Suprapubic skin (tissue), 4 donors: ENCODE measurements around the gene CAV3. TPM values are rescaled to one million over a fixed set of nuclear protein-coding genes. Genes with fewer than 3 reads are reported as not detected.

ENCODE experiments used
- DNase-seq, 2 donors: peaks; one replicate each; pipeline ENCODE4 v3.0.0-alpha.2; 2019; ENCODE audit warnings: low spot score in 2 of 2
- H3K27ac ChIP-seq: fragments of 200-600 bp; sonication (generic); one replicate; pipeline ENCODE4 v1.5.1; 2019
- H3K27me3 ChIP-seq: fragments of 200-600 bp; sonication (generic); one replicate; pipeline ENCODE4 v1.5.1; 2019
- H3K36me3 ChIP-seq: fragments of 200-600 bp; sonication (generic); one replicate; pipeline ENCODE4 v1.5.1; 2019
- H3K4me1 ChIP-seq: fragments of 200-600 bp; sonication (generic); one replicate; pipeline ENCODE4 v1.5.1; 2019
- H3K4me3 ChIP-seq: fragments of 200-600 bp; sonication (generic); one replicate; pipeline ENCODE4 v1.5.1; 2019; ENCODE audit warnings: mild to moderate bottlenecking
- H3K9me3 ChIP-seq: fragments of 200-600 bp; sonication (generic); one replicate; pipeline ENCODE4 v1.5.1; 2019
- EP300 ChIP-seq: sonication (generic); formaldehyde crosslinking; IDR thresholded peaks from one replicate; pipeline ENCODE4 v1.6.1; 2017; ENCODE audit warnings: antibody characterized with exemption
- POLR2A ChIP-seq, 2 donors: fragments of 450-650 bp; IDR thresholded peaks; one replicate each; pipeline ENCODE4 v1.6.1; 2017; ENCODE audit warnings: antibody characterized with exemption in 2 of 2, mild to moderate bottlenecking in 2 of 2, moderate library complexity in 2 of 2
- POLR2AphosphoS5 ChIP-seq, 3 donors: sonication (generic); formaldehyde crosslinking; IDR thresholded peaks; one replicate each; pipeline ENCODE4 v1.6.1; 2017; ENCODE audit warnings: antibody characterized with exemption in 3 of 3
- WGBS: methylation state at CpG from one replicate; pipeline ENCODE4 v1.1.5; 2018; 5-methylcytosine and 5-hydroxymethylcytosine counted together
- total RNA-seq, 4 donors: library from RNA; depleted of rRNA; stranded (reverse); fragments of >200 nt; gene quantifications; one replicate each; pipeline ENCODE4 v1.1.0, GENCODE V29; 2016
- TF ChIP-seq, protein P1 (sequence below), 2 donors: fragments of 200-600 bp in 1 of 2; fragments of 450-650 bp in 1 of 2; sonication (generic) in 1 of 2; IDR thresholded peaks; one replicate each; pipeline ENCODE4 v1.5.1; 2016 to 2019; ENCODE audit warnings: antibody characterized with exemption in 2 of 2, mild to moderate bottlenecking in 1 of 2, moderate library complexity in 1 of 2

Gene CAV3
- total RNA-seq, 4 donors from 2014 or later: not detected

DNA sequence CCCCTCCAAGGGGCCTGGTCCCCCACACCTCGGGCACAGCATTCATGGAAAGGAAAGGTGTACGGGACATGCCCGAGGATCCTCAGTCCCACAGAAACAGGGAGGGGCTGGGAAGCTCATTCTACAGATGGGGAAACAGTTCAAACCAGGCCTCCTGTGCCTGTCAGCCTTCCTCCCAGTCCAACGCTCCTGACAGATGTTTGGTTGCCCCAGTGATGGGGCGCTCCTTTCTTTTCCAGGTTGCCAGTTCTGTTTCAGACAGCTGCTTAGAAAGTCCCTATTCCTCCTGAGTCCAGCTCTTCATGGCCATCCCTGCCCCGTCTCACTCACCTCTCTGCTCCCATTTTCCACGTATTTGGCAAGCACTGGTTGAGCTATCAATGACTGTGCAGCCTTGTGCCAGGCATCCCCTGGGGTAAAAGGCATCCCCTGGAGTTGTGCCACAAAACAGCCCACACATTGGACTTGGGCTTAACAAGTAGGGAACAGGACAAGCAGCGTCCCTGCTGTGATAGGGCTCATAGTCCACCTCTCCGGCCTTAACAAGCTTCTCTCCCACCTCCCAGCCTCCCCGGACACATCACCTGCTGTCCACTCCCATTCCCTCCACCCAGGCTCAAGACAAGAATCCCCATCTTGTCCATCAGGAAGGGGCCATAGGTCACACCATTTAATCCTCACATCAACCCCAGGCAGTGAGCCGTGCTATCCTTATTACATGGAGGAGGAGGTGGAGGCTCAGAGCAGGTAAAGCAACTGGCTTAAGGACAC lies 29.2 kb downstream of the CAV3 start:
- H3K36me3 ChIP-seq: no peaks in the 10 kb centered on the region

DNA sequence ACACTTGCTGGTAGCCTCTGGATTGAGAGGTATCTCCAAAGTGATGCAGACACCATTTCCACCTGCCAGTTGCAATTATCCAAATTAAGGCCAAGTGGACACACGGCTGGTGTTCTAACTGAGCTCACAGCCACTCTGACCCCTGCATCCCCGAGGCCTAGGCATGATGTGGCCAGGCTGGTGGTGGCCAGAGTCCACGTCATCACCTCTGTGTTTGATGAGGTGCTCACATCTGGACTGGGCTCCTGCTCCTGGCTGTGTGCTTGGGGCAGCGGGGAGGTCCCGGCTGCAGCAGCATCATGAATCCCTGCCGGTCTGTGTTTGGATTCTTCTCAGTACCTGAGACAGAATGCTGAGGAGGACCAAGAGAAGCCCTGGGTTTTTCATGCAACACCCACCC lies 30.9 kb downstream of the CAV3 start:
- Histone ChIP-seq H3K27me3 (peaks cover 35% of the 10 kb centered on the region), H3K9me3 (no peaks in the 10 kb centered on the region), H3K4me1 (peaks cover 25% of the 10 kb centered on the region), H3K27ac (no peak overlapping the region), H3K36me3 (no peaks in the 10 kb centered on the region), H3K4me3 (no peak overlapping the region)
- WGBS: 84% methylated on average over 3 of the region's 6 CpGs
- peak in 1 of 2 donors; percentile 29 for DNase-seq
- TF ChIP-seq, protein P1, sequence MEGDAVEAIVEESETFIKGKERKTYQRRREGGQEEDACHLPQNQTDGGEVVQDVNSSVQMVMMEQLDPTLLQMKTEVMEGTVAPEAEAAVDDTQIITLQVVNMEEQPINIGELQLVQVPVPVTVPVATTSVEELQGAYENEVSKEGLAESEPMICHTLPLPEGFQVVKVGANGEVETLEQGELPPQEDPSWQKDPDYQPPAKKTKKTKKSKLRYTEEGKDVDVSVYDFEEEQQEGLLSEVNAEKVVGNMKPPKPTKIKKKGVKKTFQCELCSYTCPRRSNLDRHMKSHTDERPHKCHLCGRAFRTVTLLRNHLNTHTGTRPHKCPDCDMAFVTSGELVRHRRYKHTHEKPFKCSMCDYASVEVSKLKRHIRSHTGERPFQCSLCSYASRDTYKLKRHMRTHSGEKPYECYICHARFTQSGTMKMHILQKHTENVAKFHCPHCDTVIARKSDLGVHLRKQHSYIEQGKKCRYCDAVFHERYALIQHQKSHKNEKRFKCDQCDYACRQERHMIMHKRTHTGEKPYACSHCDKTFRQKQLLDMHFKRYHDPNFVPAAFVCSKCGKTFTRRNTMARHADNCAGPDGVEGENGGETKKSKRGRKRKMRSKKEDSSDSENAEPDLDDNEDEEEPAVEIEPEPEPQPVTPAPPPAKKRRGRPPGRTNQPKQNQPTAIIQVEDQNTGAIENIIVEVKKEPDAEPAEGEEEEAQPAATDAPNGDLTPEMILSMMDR (IDR thresholded peaks at IDR 0.05): no peak
- TF ChIP-seq POLR2A (IDR thresholded peaks at IDR 0.05) (no peak), EP300 (no peak), POLR2AphosphoS5 (IDR thresholded peaks at IDR 0.05) (no peak)

More for the DNA sequence above, 29.2 kb downstream of the CAV3 start:
- Histone ChIP-seq H3K4me3 (no peak overlapping the region), H3K4me1 (peaks cover 7% of the 10 kb centered on the region), H3K27ac (no peak overlapping the region), H3K9me3 (no peaks in the 10 kb centered on the region), H3K27me3 (peaks cover 17% of the 10 kb centered on the region)
- WGBS: 90% methylated on average over 11 of the region's 11 CpGs
- peak in 1 of 2 donors; percentile 57 for DNase-seq
- TF ChIP-seq EP300: no peak
- no peak for TF ChIP-seq POLR2AphosphoS5 (IDR thresholded peaks at IDR 0.05)
- TF ChIP-seq, protein P1 (IDR thresholded peaks at IDR 0.05): no peak
- no peak for TF ChIP-seq POLR2A (IDR thresholded peaks at IDR 0.05)

DNA sequence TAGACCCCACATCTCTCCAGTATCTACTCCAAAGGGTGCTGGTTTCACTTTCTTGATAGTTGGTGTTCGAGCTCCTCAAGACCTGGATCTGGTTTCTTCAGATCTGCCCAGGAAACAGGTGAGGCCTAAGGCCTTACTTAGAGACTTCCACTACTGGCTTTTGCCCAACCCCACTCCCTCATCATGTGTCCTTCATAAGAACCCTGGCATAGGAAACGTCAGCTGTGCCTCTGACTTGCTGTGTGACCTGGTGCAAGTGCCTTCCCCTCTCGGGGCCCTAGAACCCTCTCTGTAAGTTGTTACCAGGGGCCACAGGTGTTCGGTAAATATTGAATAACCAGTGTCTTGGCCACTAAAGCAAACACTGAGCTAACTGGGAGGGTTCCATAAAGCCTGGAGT lies 31.9 kb downstream of the CAV3 start:
- H3K4me3 ChIP-seq: no peak overlapping the region
- peaks cover 45% of the 10 kb centered on the region for H3K27me3 ChIP-seq
- H3K4me1 ChIP-seq: peaks cover 26% of the 10 kb centered on the region
- H3K27ac ChIP-seq: no peak overlapping the region
- 79% methylated on average over 4 of the region's 4 CpGs for WGBS
- H3K36me3 ChIP-seq: no peaks in the 10 kb centered on the region
- TF ChIP-seq POLR2AphosphoS5 (IDR thresholded peaks at IDR 0.05): no peak
- DNase-seq: peak in 1 of 2 donors; percentile 54
- no peaks in the 10 kb centered on the region for H3K9me3 ChIP-seq

DNA sequence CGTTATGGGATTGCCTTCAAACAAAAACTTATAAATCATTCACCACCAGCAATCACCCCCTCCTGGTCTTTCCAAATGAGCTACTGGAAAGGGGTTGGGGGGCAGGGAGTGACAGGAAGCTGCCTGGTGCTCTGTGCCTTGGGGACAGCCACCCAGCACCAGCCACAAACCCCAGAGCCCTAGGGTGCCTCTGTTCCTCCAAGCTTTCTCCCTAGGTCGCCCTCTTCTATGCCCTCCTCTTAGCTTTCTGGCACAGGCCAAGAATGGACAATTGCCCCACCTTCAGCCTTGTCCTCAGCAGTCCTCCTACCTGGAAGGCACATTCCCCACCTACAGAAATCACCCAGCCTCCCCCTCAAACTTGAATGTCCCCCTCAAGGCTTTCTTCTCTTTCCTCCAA lies 32.5 kb downstream of the CAV3 start:
- H3K9me3 ChIP-seq: no peaks in the 10 kb centered on the region
- DNase-seq: peak in 1 of 2 donors; percentile 49
- no peaks in the 10 kb centered on the region for H3K36me3 ChIP-seq
- peaks cover 51% of the 10 kb centered on the region for H3K27me3 ChIP-seq
- H3K4me1 ChIP-seq: peaks cover 26% of the 10 kb centered on the region
- TF ChIP-seq, protein P1 (IDR thresholded peaks at IDR 0.05): no peak
- TF ChIP-seq POLR2A (IDR thresholded peaks at IDR 0.05) (no peak), EP300 (no peak), POLR2AphosphoS5 (IDR thresholded peaks at IDR 0.05) (no peak)
- H3K27ac ChIP-seq: no peak overlapping the region
- no peak overlapping the region for H3K4me3 ChIP-seq
- WGBS: 92% methylated on average over 2 of the region's 2 CpGs

DNA sequence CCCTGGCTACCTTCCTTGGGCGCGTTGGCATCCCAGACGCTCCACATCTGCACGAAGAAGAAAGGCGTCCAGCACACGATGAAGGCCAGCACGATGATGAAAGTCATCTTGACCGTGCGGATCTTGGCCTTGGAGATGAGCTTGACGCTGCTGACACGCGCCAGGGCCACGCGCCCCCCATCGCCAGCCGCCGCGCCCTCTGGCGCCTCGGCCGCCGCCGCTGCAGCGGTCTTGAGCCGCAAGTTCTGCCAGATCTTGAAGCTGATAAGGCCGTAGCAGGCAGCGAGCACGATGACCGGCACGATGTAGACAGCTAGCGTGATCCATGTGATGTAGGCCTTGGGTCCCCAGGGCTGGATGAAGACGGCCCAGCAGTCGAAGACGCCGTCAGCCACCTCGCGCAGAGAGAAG lies 33.7 kb downstream of the CAV3 start:
- H3K27me3 ChIP-seq: peaks cover 56% of the 10 kb centered on the region
- 26% methylated on average over 15 of the region's 37 CpGs for WGBS
- no peak overlapping the region for H3K27ac ChIP-seq
- H3K9me3 ChIP-seq: no peaks in the 10 kb centered on the region
- H3K4me3 ChIP-seq: peak overlapping the region; percentile 42
- peaks cover 26% of the 10 kb centered on the region for H3K4me1 ChIP-seq
- DNase-seq: no peak
- no peaks in the 10 kb centered on the region for H3K36me3 ChIP-seq
- TF ChIP-seq POLR2A (IDR thresholded peaks at IDR 0.05): no peak
- TF ChIP-seq, protein P1 (IDR thresholded peaks at IDR 0.05): no peak
- no peak for TF ChIP-seq POLR2AphosphoS5 (IDR thresholded peaks at IDR 0.05)
- TF ChIP-seq EP300: no peak
